ENCODE measurements around the gene POLR1E. TPM values are rescaled to one million over a fixed set of nuclear protein-coding genes. Genes with fewer than 3 reads are reported as not detected.

POLR1E gene
- total RNA-seq, 1 experiment from 2014 or later = 45.8 TPM

- H2BK12ac ChIP-seq (ENCODE audit: insufficient read length, low read depth, low read length) = no peak overlapping the region
- no peak overlapping the region for H2BK120ac ChIP-seq (ENCODE audit: low read depth, low read length, poor library complexity, severe bottlenecking)
- no peak overlapping the region for H2BK15ac ChIP-seq (ENCODE audit: low read depth, low read length)
- H3K79me1 ChIP-seq (ENCODE audit: insufficient read depth, low read depth, low read length, poor library complexity, severe bottlenecking) = no peaks in the 10 kb centered on the region
- H2AFZ ChIP-seq (ENCODE audit: low read length) = no peak overlapping the region
- no peak overlapping the region for H3K56ac ChIP-seq (ENCODE audit: insufficient read length, low read depth, low read length)
- no peak overlapping the region for H2AK5ac ChIP-seq (ENCODE audit: insufficient read length, low read length)
- no peak overlapping the region for H3K4ac ChIP-seq (ENCODE audit: low read depth, low read length)
- H3K23me2 ChIP-seq (ENCODE audit: insufficient read length, low read depth, low read length, poor library complexity, severe bottlenecking) = no peaks in the 10 kb centered on the region
- no peak for TF ChIP-seq CTCF (conservative IDR thresholded peaks at IDR 0.05)
- no peaks in the 10 kb centered on the region for H3K4me1 ChIP-seq (ENCODE audit: insufficient read depth, low read length)
- H3K4me1 Mint-ChIP-seq = peaks cover 9% of the 10 kb centered on the region in 2 experiments
- H3T11ph ChIP-seq (ENCODE audit: low read length) = no peak overlapping the region
- peaks cover 0 to 16% (median 1%) of the 10 kb centered on the region in 3 experiments; a peak in 2 of 7 replicates for H3K36me3 Mint-ChIP-seq (ENCODE audit: insufficient read depth in 1 of 3, low read depth in 3 of 3)
- H3K14ac ChIP-seq (ENCODE audit: insufficient read depth, low read length) = no peak overlapping the region
- no peak overlapping the region for H4K91ac ChIP-seq (ENCODE audit: insufficient read length, low read depth, low read length)
- no peak overlapping the region for H2BK5ac ChIP-seq (ENCODE audit: insufficient read length, low read length)
- no peaks in the 10 kb centered on the region for H4K20me1 ChIP-seq (ENCODE audit: control insufficient read depth, insufficient read depth, insufficient read length)
- no peak overlapping the region for H3K18ac ChIP-seq (ENCODE audit: insufficient read length, low read depth, low read length)
- no peaks in the 10 kb centered on the region for H3K27me3 ChIP-seq (ENCODE audit: insufficient read depth, low read length)
- no peak overlapping the region for H3K27ac ChIP-seq (ENCODE audit: insufficient read length, low read depth, low read length)
- H3K79me2 ChIP-seq (ENCODE audit: insufficient read depth, low read length) = no peaks in the 10 kb centered on the region
- H3K23ac ChIP-seq (ENCODE audit: insufficient read length, low read depth, low read length) = no peak overlapping the region
- H3K27me3 Mint-ChIP-seq (ENCODE audit: low read depth) = no peaks in the 10 kb centered on the region
- no peak overlapping the region for H3K4me2 ChIP-seq (ENCODE audit: insufficient read depth, insufficient read length, low read length)
- H4K5ac ChIP-seq (ENCODE audit: insufficient read length, low read depth, low read length) = no peak overlapping the region
- H3K27ac Mint-ChIP-seq = peak overlapping the region in 1 of 3 experiments; percentile 17; a peak in 1 of 7 replicates
- DNase-seq = no peak
- no CpG with 5 or more reads among the region's 2 CpGs for WGBS (ENCODE audit: extremely low coverage, insufficient read length, low lambda C conversion rate)
- H3K4me3 Mint-ChIP-seq = no peak overlapping the region
- peaks cover 0 to 3% of the 10 kb centered on the region in 2 experiments; a peak in 1 of 5 replicates for H3K9me3 Mint-ChIP-seq
- no peaks in the 10 kb centered on the region for H3K9me3 ChIP-seq (ENCODE audit: control insufficient read depth, low read depth, low read length)
- H4K8ac ChIP-seq (replicated peaks; ENCODE audit: insufficient read length, low read depth, low read length) = no peak overlapping the region
- no peak overlapping the region for H3K9ac ChIP-seq (ENCODE audit: extremely low read depth, insufficient read length, low read length)
- H2BK20ac ChIP-seq (ENCODE audit: low read depth, low read length, poor library complexity, severe bottlenecking) = no peak overlapping the region
These were observed 66.1 kb downstream of the POLR1E start for GRCh38 chr9:37551888-37552287.

Other genes starting within 250 kb of the POLR1E start
- 97.2 and 97.9 TPM in 2 replicates for gene GRHPR, start 63.3 kb upstream of the POLR1E start, total RNA-seq (2021)
- gene ZBTB5, start 20.5 kb upstream of the POLR1E start, total RNA-seq (2021) = 9.1 and 9.9 TPM in 2 replicates
- gene FBXO10, start 90.4 kb downstream of the POLR1E start, total RNA-seq (2021) = 16.2 and 16.8 TPM in 2 replicates
- 123 and 124 TPM in 2 replicates for gene TOMM5, start 106.6 kb downstream of the POLR1E start, total RNA-seq (2021)
- gene FRMPD1, start 165.0 kb downstream of the POLR1E start, total RNA-seq (2021) = 0.04 and 0.13 TPM in 2 replicates